C1 segment of cervical spinal cord (tissue), 14 donors: Measurements from ENCODE around the gene PRSS50.
"Not testable (repeated sequence)": the region's sequence is repeated elsewhere in the genome, so short reads cannot be mapped to it uniquely, and the experiment has no call there.

Experiments used
- DNase-seq, 14 donors: peaks; one replicate each; lab custom pipeline; 2025; lab: John Stamatoyannopoulos, UW

Gene PRSS50

DNA sequence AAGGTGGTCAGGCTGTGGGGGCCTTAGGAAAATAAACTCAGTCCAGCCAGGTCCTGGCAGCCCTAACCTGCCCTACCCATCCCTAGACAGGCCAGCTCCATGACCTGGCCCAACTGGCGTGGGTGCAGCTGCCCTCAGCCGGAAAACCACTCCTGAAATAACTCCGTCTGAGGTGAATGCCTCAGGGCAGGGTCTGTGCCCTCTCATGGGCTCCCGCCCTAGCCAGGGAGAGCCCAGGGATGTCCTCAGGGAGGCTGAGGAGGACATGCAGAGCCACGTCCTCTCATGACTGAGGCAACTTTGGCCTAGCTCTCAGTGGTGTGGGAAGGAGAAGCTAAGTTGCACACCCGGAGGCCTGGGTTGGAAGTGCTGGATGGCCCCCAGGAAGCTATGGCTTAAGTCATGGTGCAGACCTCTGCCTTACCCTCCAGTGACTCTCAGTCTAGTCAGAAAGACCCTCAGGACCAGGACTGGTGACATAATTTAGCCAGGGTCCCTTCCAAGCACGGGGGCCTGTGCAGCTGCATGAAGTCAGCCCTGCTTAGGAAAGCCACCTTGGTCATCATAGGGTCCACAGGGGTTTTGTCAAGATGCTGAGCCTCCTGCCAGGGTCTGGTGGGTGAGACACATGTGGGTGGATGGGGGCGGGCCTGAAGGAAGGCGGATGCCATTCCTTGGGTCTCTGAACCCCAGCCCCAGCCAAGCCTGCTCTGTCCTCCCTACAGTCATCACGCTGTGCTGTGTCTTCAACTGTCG lies 9.1 kb downstream of the PRSS50 start:
- DNase-seq = no peak

DNA sequence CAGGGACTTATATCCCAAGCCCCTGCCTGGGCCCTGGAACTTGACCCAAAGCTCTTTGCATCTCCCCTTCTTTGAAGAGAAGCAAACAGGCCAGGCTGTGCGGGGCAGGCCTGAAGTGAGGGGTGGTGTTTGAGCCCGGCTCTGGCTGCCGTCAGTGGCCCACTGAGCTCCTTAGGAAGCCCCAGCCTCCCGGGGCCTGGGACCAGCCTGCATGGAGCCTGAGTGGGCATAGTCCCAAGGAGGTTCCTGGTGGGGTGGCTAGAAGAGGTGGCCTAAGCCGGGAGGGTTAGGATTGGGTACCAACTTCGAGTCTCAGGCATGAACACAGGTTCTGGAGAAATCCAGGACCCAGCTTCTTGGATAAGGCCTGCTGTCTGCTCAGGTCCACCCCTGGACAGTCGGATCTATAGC lies 10.1 kb downstream of the PRSS50 start:
- DNase-seq = no peak

DNA sequence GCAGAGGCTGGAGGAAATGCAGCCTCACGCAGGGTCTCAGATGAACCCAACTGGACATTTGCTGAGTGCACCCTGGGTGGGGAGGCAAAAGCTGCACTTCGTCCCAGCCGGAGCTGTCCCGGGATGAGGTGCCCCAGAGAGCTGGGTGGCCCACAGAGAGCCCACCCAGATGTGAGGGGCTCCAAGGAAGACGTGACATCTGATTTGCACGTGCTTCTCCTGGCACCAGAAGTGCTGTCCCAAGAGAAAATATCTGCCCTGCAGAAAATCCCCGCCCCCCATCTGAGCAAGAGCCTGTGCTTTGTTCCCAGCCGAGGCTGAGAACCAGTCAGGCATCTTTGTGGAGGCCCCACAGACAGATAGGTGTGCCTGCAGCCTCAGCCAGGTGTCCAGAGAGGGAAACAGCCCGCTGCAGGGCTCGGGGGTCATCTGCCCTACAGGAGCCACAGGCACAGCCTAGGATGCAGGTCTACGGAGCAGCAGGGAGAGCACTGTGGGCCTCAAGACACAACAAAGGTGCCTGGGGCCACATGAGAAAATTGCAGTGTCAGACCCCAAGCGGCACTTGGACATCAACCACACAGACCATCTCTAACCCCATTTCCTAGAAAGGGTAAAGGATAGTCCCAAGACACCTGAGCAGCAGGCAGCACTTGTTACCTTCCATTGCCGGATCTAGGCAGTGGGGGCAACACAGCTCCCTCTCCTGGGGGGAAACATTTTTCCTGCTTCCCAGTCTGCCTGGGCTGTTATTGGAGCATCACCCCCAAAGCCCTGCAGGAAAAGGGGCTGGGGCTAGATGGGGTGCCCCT lies 10.7 kb downstream of the PRSS50 start:
- DNase-seq = no peak

DNA sequence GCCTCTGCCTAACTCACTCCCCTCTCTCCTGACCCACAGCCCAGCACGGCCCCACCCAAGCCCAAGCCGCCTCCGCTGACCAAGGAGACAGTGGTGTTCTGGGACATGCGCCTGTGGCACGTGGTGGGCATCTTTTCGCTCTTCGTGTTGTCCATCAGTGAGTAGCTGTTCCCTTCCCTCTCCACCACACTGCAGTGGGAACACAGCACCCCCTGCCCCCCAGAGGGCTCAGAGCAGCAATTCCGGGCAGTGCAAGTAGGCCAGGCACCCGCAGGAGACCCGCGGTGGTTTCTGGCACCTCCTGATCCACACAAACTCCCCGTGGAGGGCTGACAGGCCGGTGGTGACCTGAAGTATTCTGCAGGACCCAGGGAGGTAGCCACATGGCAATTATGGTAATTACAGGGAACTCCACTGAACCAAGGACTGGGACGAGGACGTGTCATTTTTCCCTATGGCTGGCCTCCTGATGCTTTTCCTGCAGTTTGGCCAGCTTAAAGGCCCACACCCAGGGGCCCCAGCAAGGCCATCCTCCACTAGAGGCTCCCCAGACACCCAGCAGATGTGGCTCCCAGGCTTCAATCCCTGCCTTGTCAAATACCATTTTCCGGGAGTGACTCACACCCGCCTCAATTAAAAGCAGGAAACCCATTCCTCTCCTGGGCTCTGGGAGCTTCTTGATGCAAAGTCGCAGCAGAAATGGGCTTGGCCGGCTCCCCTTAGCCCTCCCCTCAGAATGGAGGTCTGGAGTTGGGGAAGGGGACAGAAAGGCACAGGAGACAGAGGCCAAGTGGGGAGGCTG lies 11.7 kb downstream of the PRSS50 start:
- DNase-seq = no peak

DNA sequence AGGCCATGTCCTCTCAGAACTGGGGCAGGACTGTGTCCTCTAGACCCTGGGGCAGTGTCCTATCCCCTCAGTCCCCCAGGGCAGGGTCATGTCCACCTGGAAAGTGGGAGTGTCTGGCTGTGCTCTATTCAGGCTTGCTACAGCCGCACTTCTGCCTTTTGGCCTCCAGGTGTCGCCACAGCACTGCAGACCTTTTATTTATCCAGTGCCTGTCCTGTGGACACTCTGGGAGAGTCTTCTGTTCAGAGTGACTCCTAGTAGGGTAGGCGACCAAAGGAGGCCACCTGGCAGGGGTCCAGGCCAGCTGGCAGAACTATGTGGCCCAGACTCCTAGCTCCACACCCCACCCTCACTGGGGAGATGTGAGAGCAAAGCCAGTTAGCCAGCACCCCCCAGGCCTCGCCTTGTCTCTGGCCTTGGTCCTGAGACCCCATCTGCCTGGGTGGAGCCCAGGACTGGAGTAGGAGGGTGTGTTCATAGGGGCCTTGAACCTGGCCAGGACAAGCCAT lies 12.6 kb downstream of the PRSS50 start:
- peak in 12 of 14 donors; percentile 19 to 72 (median 42) for DNase-seq

DNA sequence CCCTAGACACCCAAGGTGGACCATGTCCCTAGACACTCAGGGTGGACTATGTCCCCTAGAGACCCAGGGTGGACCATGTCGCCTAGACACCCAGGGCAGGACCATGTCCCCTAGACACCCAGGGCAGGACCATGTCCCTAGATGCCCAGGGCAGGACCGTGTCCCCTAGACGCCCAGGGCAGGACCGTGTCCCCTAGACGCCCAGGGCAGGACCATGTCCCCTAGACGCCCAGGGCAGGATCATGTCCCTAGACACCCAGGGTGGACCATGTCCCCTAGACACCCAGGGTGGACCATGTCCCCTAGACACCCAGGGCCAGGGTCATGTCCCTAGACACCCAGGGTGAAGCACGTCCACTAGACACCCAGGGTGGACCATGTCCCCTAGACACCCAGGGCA lies 13.3 kb downstream of the PRSS50 start:
- DNase-seq = not testable (repeated sequence)

DNA sequence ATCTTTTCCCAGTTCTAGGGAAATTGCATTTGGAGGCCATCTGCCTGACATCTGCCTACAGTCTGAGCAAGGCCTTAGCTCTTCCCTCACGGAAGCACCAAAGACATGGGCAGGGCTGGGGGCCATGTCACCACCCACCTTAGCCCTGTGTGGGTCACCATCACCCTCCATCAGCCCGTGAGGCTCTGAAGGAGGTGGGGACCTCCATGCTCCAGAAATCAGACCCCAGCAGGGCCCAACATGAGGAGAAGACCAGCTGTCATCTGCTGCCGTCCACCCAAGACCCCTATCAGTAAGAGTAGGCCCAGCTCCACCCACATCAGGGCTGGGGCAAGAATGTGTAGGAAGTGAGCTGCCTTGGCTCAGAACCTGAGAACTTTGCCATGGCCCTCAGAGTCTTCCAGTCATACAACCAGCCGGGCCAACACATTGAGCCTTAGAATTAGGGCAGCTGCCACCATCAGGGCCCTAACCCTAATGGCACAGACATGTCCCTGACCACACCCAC lies 14.6 kb downstream of the PRSS50 start:
- no peak for DNase-seq

DNA sequence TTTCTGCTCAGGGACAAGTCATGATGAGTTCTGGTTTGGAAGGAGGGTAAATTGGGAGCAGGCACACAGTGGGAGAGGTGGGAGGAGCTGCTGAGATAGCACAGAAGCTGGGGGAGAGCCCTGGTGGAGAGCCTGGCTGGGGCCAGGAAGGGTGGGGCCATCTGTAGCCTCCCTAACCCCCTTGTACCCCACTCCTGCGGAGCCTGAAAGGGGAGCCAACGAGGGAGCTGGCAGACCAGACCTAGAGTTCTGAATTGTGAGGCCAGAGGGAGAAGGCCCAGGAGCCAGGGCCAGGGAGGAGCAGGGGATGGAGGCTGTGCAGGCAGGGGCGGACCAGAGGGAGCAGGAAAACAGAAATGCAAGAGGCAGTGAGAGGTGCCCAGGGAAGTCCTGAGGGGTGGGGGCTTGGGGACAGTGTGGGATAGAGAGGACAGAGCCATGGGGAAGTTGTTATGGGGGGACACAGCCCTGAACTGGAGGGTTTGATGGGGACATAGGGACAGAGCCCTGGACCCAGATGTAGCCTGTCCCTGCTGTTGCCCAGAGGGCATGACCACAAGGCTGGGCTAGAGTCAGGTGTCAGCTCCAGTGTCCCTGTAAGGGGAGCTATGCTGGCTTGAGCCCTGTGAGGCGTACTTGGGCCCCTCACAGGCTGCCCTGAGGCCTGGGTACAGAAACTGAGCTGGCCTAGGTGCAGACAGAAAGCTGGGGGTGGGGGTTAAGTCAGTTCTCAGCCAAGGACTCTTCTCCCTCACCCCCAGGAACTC lies 15.2 kb downstream of the PRSS50 start:
- peak in 2 of 14 donors; percentile 14 to 18 for DNase-seq

DNA sequence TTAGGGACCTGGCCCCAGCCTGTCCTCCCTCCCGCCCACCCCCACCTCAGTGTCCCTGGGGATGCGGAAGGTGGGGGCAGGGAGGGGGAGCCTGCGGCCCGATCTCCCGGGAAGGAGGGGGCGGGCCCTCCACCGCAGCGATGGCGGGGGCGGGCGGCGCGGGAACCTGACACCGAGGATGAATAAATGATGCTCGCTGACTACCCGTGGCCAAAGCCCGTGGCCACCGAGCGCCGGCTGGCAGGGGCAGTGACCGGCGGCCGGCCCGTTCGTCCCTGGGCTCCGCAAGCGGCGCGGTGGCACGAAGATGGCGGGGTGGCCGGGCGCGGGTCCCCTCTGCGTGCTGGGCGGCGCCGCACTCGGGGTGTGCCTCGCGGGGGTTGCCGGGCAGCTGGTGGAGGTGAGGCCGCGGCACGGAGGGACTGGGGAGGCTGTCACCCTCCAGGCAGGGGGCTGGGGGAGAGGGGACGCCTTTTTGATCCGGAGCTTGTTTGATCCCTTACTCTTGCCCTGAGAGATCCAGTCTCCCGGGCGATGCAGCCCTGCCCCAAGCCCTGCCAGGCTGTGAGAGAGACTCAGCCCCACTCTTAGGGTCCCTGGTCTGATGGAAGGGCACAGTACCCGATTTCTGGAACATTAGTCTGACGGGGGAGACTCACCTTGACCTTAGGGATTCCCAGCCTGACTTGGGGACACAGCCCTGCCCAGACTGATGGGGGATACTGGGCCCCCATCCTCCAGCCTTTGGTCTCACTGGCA lies 16.3 kb downstream of the PRSS50 start, which contains the start of gene TMIE:
Gene TMIE, plus strand, starts transcription at position 212 of the 759 bp plus-strand sequence. Its CDS starts 96 bp downstream, at position 308.
- DNase-seq = peak in 5 of 14 donors; percentile 31 to 64 (median 59)

DNA sequence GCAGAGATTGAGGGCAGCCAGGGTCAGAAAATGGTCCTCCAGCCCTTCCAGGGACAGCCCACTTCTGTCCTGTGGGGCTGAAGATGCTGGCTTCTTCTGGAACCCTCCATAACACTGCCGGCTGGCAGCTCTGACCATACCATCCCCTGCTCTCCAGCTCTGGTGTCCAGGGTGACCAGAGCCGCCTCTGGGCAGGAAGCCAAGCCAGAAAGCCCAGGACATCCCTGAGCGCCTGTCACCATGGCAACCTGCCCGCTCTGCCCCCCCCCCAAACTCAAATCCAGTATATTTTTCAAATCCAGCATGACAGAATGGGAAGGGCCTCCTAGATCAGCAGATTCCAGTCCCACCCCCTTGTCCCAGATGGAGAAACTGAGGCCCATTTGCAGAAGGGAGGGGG lies 16.9 kb downstream of the PRSS50 start:
- peak in 12 of 14 donors; percentile 16 to 77 (median 66) for DNase-seq

DNA sequence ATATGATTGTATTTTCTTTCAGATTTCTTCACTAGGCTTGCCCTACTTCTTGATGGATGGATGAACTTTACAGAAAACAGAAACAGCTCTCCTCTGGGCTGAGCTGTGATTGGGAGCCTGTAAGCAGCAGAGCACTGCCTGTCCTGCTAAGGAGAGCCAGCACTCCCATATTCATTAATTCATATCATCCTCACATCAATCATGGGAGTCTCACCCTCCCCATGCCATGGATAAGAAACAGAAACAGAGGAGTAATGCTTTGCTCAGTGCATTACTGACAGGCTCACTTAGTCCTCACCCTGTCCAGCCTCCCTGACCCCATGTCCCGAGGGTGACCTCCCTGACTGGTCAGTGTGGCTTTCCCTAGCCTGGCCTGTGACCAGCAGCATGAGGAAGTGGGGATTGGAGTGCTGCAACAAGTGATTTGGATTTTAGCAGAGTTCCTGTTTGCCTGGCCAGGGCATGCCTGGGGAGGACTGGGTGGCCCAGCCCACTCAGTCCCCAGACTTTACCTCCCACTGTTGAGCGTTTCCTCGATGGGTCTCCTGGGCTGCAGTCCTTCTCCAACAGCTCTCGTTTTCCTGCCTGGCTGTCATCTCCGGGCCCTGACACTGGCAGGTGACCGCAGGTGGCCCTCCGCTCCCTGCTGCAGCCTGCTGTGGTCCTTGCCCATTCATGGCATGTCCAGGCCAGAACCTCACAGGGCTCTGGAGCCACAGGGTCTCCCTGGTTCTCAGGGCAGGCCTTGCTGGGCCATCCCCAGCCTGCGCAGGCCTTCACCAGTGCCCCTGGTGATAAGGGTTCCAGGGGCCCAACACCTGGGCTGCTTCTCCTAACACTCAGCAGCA lies 17.8 kb downstream of the PRSS50 start:
- peak in 10 of 14 donors; percentile 13 to 39 (median 29) for DNase-seq

DNA sequence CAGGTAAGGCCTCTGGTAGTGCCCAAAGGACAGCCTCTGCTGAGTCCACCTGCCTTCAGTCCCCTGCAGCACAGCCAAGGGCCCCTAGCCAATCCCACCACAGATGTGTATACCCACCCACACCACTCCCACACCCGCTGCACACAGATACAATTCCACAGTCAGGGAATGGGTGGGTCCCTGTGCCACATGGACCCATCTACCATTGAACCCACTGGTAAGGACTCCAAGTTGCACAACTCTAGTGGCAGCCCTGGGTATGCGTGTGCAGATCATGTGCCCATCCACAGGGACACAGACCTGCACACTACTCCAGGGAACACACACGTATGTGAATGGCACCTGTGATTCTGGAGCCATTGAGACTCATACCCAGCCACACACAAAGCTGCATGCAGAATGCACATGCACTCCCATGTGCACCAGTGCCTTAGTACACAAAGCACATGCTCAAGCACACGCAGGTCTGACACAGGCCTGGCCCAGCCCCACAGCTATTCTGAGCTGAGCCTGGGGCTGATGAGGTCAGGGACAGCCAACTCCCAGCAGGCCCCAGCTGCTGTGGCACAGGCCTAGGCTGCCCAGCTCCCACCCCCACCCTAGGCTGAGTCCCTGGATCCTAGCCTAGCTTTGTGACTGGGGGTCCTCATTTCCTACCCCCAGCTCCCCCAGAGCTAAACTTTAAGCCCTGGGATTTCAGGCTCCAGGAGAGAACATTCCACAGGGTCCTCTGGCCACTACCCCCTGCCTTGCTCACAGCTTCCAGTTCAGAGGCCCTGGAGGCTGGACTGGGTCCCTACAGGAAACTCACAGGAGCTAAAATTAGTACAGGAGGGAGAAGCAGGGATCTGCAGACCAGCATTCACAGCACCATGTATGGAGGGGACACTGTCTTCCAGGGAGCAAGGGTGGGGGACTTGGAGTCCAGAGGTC lies 21.4 kb downstream of the PRSS50 start:
- DNase-seq = peak in 1 of 14 donors; percentile 26

DNA sequence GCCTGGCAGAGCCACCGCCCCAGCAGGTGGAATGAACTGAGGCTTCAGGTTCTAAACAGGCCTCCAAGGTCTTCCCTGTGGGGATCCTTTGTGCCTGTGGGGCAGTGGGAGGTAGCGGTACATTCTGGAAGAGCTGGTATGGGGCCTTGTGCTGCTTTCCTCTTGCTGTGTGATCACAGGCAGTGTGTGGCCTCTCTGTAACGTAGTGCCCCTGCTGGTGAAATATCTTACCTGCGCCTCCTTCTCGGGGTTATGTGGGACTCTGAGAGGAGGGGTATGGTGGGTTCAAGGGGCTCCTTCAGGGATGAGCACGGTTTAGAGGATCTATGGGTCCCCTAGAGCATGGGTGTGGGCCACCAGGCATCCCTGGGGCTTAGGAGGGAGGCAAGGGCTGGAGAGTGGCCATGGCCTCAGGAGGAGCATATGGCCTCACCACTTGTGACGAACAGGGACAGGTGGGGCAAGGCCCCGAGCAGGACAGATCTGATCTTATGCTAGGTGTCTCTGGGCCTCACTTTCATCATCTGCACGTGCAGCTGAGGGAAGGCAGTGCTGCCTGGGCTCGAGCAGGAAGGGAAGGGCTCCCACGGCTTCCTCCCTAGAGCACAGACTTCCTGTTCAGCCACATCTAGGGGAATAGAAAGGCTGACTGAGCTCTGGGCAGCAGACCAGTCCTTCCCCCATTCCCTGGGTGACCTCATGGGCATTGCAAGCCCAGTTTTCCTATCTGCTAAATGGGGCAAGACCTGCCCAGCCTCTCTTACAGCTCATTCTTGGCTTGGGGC lies 22.3 kb downstream of the PRSS50 start:
- DNase-seq = peak in 7 of 14 donors; percentile 11 to 53 (median 24)

DNA sequence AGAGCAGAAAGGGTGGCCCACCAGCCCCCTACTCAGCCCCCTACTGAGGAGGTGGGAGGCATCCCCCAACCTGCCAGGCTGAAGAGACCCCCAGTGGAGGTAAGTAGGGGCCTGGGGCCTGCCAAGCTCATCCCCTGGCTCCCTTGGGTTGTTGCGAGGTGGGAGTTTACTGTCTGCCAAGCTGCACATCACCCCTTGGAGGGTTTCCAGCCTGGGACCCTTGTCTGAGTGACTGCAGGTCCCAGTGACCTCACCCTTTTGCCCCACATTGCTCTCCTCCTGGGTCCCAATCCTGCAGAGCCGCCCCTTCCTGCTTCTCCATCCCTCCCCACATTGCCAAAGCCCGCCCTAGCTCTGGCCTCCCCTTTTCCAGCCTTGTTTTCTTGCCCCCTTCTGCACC lies 23.1 kb downstream of the PRSS50 start:
- DNase-seq = no peak

DNA sequence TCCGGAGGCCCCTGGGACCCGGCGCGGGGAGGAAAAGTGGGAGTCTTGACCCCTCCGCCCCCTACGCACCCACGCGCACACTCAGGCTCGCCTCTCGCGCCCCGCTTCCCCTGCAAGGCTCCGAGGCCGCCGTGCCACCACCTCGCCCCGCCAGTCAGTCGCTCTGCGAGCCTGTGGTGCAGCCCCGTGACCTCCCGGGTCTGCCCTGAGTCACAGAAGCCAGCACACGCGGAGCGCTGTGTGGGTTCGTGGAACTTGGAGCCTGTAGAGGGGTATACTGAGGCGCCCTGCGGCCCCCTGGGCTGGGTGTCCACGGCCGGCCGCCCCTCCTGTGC lies 23.8 kb downstream of the PRSS50 start:
- peak in 1 of 14 donors; percentile 30 for DNase-seq

DNA sequence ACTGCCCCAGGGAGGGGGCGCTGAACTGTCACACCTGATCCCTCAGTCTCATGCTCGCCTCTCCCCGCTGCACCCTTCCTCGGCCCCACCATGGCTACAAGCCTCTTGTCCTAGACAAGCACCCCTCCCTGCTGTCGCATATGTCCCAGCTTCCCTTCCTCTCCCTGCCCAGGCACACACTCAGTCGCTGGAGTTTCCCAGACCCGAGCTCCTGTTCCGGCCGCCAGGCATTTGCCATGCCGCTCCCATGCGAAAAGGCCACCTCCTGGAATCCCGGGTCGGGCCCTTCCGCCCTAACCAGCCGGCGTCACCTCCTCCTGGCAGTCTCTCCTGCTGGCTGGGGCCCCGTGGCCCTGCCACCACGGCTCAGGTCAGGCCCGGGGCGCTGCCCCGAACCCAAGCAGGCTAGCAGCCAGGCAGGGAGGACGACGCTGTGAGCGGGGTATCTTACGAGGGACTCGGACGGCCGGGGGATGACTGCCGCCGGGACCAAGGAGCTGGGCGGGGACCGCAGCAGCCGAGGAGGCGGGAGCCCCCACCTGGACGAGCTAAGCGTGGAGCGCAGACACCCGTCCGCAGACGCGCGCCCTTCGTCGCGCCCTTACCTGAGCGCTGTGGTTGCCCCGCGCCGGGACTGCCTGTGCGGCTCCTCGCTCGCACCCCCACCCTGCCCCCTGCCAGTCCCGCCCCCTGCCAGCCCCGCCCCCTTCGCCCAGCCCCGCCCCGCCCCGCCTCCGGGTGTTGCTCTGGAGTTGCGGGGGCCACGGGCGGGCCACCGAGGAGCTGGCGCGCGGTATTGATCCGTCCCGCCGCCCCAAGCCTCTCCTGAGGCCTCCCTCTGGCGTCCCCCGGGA lies 24.4 kb downstream of the PRSS50 start, which contains the start of gene ALS2CL:
Gene ALS2CL, minus strand, starts transcription at position 642 of the 854 bp plus-strand sequence. CDS start 4,239 bp downstream, outside the sequence.
- DNase-seq = peak in 7 of 14 donors; percentile 11 to 38 (median 26)
